H1 (cell line): Measurements from ENCODE around the gene NUSAP1. TPM values are rescaled to one million over a fixed set of nuclear protein-coding genes. Genes with fewer than 3 reads are reported as not detected.
"Not testable (repeated sequence)": the region's sequence is repeated elsewhere in the genome, so short reads cannot be mapped to it uniquely, and the experiment has no call there.

ENCODE experiments used
- CTCF ChIA-PET: fragments of 300-600 bp; sonication (Branson Sonifier 250); formaldehyde crosslinking; loops from one replicate; lab custom pipeline; 2021; ENCODE audit not compliant: partially characterized antibody; lab: Charles Lee
- POLR2A ChIA-PET: fragments of 300-600 bp; sonication (Branson Sonifier 250); formaldehyde crosslinking; loops from one replicate; lab custom pipeline; 2021; ENCODE audit warnings: inconsistent platforms; ENCODE audit not compliant: partially characterized antibody; lab: Charles Lee
- DNase-seq, 2 experiments: peaks; one replicate each; pipeline versions ENCODE4 v3.0.0 to v3.0.0-alpha.2; 2010 to 2022; ENCODE audit warnings: low spot score in 2 of 2, low read depth in 1 of 2, mixed read lengths in 1 of 2
- FAIRE-seq: peaks from 2 replicates; lab custom pipeline; 2011; peaks lifted over from hg19 to GRCh38; lab: Jason Lieb, UNC
- H2AFZ ChIP-seq: 2 replicates; pipeline ENCODE4 v1.8.1; 2012; ENCODE audit warnings: low read length, inconsistent platforms
- H2AK5ac ChIP-seq: 2 replicates; pipeline ENCODE4 v1.6.1; 2013; ENCODE audit warnings: low read depth, low read length
- H2BK120ac ChIP-seq: replicated peaks from 2 replicates; pipeline ENCODE3; 2013; ENCODE audit warnings: low read depth, low read length, inconsistent platforms
- H2BK12ac ChIP-seq: 2 replicates; pipeline ENCODE4 v1.6.1; 2013; ENCODE audit warnings: low read depth, low read length
- H2BK15ac ChIP-seq: 2 replicates; pipeline ENCODE4 v1.6.1; 2013; ENCODE audit warnings: low read length
- H2BK20ac ChIP-seq: 2 replicates; pipeline ENCODE4 v1.6.1; 2013; ENCODE audit warnings: low read length
- H2BK5ac ChIP-seq: 2 replicates; pipeline ENCODE4 v1.6.1; 2013; ENCODE audit warnings: low read depth, low read length
- H3K14ac ChIP-seq: 2 replicates; pipeline ENCODE4 v1.6.1; 2013; ENCODE audit warnings: inconsistent platforms; ENCODE audit not compliant: insufficient read length
- H3K18ac ChIP-seq: 2 replicates; pipeline ENCODE4 v1.6.1; 2013; ENCODE audit warnings: low read length; ENCODE audit errors: extremely low read depth
- H3K23ac ChIP-seq: 2 replicates; pipeline ENCODE4 v1.6.1; 2013; ENCODE audit warnings: inconsistent platforms; ENCODE audit not compliant: insufficient read length
- H3K23me2 ChIP-seq: 2 replicates; pipeline ENCODE4 v1.6.1; 2013; ENCODE audit warnings: low read depth, low read length
- H3K27ac ChIP-seq: 2 replicates; pipeline ENCODE4 v1.6.1; 2011; ENCODE audit warnings: low read depth, low read length, inconsistent platforms
- H3K27me3 ChIP-seq, 4 experiments: replicated peaks in 1 of 4; 1 replicate in 1 of 4; 2 replicates in 3 of 4; pipeline versions ENCODE4 v1.6.1 to v1.8.1; 2011 to 2013; ENCODE audit warnings: low read length in 3 of 4, mild to moderate bottlenecking in 3 of 4, inconsistent platforms in 2 of 4, mixed read lengths in 2 of 4, moderate library complexity in 1 of 4; ENCODE audit not compliant: control insufficient read depth in 3 of 4, insufficient read depth in 3 of 4; ENCODE audit errors: extremely low read depth in 1 of 4
- H3K36me3 ChIP-seq, 4 experiments: 2 replicates each; pipeline versions ENCODE4 v1.6.1 to v1.8.1; 2011 to 2013; ENCODE audit warnings: mild to moderate bottlenecking in 4 of 4, low read length in 3 of 4, moderate library complexity in 2 of 4, control low read depth in 1 of 4, inconsistent platforms in 1 of 4; ENCODE audit not compliant: insufficient read depth in 4 of 4, control insufficient read depth in 2 of 4
- H3K4ac ChIP-seq: replicated peaks from 2 replicates; pipeline ENCODE3; 2013; ENCODE audit warnings: low read length, low read depth, mixed read lengths, inconsistent platforms; ENCODE audit not compliant: insufficient read length
- H3K4me1 ChIP-seq, 4 experiments: replicated peaks in 1 of 4; 1 replicate in 1 of 4; 2 replicates in 3 of 4; pipeline versions ENCODE4 v1.6.1 to v1.8.1; 2011 to 2013; ENCODE audit warnings: low read length in 3 of 4, inconsistent platforms in 2 of 4, mixed read lengths in 1 of 4; ENCODE audit not compliant: insufficient read depth in 4 of 4, control insufficient read depth in 3 of 4
- H3K4me2 ChIP-seq, 2 experiments: 2 replicates each; pipeline versions ENCODE4 v1.6.1 to v1.8.1; 2011 to 2013; ENCODE audit warnings: low read depth in 2 of 2, low read length in 2 of 2, control low read depth in 1 of 2, inconsistent platforms in 1 of 2, mild to moderate bottlenecking in 1 of 2; ENCODE audit not compliant: insufficient read depth in 1 of 2
- H3K4me3 ChIP-seq, 4 experiments: fragments of 200-600, 300-600 bp in 1 of 4; sonication (generic), shearing (Covaris generic), sonication (Bioruptor Twin) in 1 of 4; 2 replicates each; pipeline versions ENCODE4 v1.5.1 to v1.8.1; 2011 to 2016; ENCODE audit warnings: low read length in 4 of 4, low read depth in 3 of 4, control low read depth in 2 of 4, inconsistent platforms in 2 of 4, mild to moderate bottlenecking in 2 of 4, mixed read lengths in 1 of 4, moderate library complexity in 1 of 4; ENCODE audit not compliant: insufficient read depth in 2 of 4; ENCODE audit errors: extremely low read depth in 1 of 4
- H3K56ac ChIP-seq: replicated peaks from 2 replicates; pipeline ENCODE3; 2013; ENCODE audit warnings: low read depth, mild to moderate bottlenecking, mixed read lengths, low read length, inconsistent platforms; ENCODE audit not compliant: insufficient read length
- H3K79me1 ChIP-seq: 2 replicates; pipeline ENCODE4 v1.6.1; 2013; ENCODE audit warnings: low read depth, low read length, control low read depth
- H3K79me2 ChIP-seq, 2 experiments: 2 replicates each; pipeline versions ENCODE4 v1.6.1 to v1.8.1; 2012 to 2013; ENCODE audit warnings: low read length in 2 of 2, mild to moderate bottlenecking in 2 of 2, inconsistent platforms in 1 of 2; ENCODE audit not compliant: insufficient read depth in 2 of 2, control insufficient read depth in 1 of 2
- H3K9ac ChIP-seq, 4 experiments: replicated peaks in 1 of 4; 1 replicate in 1 of 4; 2 replicates in 3 of 4; pipeline versions ENCODE4 v1.6.1 to v1.8.1; 2011 to 2013; ENCODE audit warnings: low read depth in 3 of 4, low read length in 3 of 4, control low read depth in 2 of 4, mild to moderate bottlenecking in 2 of 4, moderate library complexity in 2 of 4, inconsistent platforms in 1 of 4; ENCODE audit errors: extremely low read depth in 1 of 4
- H3K9me3 ChIP-seq, 2 experiments: 2 replicates each; pipeline versions ENCODE4 v1.6.1 to v1.8.1; 2012 to 2013; ENCODE audit warnings: mild to moderate bottlenecking in 2 of 2, moderate library complexity in 2 of 2, control low read depth in 1 of 2, inconsistent platforms in 1 of 2, low read depth in 1 of 2, low read length in 1 of 2, mixed read lengths in 1 of 2; ENCODE audit not compliant: insufficient read depth in 2 of 2
- H4K20me1 ChIP-seq, 2 experiments: replicated peaks in 1 of 2; 2 replicates each; pipeline versions ENCODE3 to v1.8.1; 2011 to 2013; ENCODE audit warnings: inconsistent platforms in 2 of 2, low read length in 2 of 2, mild to moderate bottlenecking in 1 of 2; ENCODE audit not compliant: insufficient read depth in 2 of 2, control insufficient read depth in 1 of 2
- H4K5ac ChIP-seq: 2 replicates; pipeline ENCODE4 v1.6.1; 2013; ENCODE audit warnings: low read length, low read depth, mixed read lengths, inconsistent platforms; ENCODE audit not compliant: insufficient read length
- H4K8ac ChIP-seq: 2 replicates; pipeline ENCODE4 v1.8.0; 2013; ENCODE audit warnings: mild to moderate bottlenecking, moderate library complexity, low read length, inconsistent platforms; ENCODE audit not compliant: insufficient read depth; ENCODE audit errors: extremely low read depth
- H4K91ac ChIP-seq: replicated peaks from 2 replicates; pipeline ENCODE3; 2013; ENCODE audit warnings: low read length, mixed read lengths, inconsistent platforms; ENCODE audit not compliant: insufficient read length
- WGBS, 2 experiments: shearing (Covaris generic) in 1 of 2; methylation state at CpG; one replicate each; pipeline versions ENCODE4 v1.1.6 to v1.1.7; 2013 to 2015; ENCODE audit warnings: low lambda C conversion rate in 2 of 2, mixed read lengths in 2 of 2, inconsistent platforms in 1 of 2, low coverage in 1 of 2, missing lambda C conversion rate in 1 of 2; ENCODE audit not compliant: insufficient replicate concordance in 2 of 2, insufficient coverage in 1 of 2, insufficient read length in 1 of 2; ENCODE audit errors: extremely low coverage in 1 of 2, missing lambda C conversion rate in 1 of 2; 5-methylcytosine and 5-hydroxymethylcytosine counted together
- polyA plus RNA-seq, 7 experiments: library from polyadenylated mRNA; depleted of rRNA in 3 of 7; stranded (reverse) in 5 of 7; unstranded in 2 of 7; fragments of >200 nt in 5 of 7; fragments of 200-250 nt in 2 of 7; gene quantifications; 1 replicate in 5 of 7; 2 replicates in 1 of 7; 4 replicates in 1 of 7; pipeline versions ENCODE4 v1.2.1 to v1.2.3, GENCODE V29; 2011 to 2013; ENCODE audit warnings: missing spikeins in 2 of 7, mixed read lengths in 2 of 7
- total RNA-seq: library from RNA; stranded (reverse); fragmentation: NEBNext Ultra II Directional; extraction: Animal tissue kit (Norgen Biotek cat#: 25700); gene quantifications from 2 replicates; pipeline ENCODE4 v1.2.1, GENCODE V29; 2021

The NUSAP1 gene
- total and polyA plus RNA-seq, 2 of the 8 experiments (the other 6 are each of a cell fraction or from before 2014, with no cell fraction given), result 60.8 to 144 TPM

- peak overlapping the region; percentile 81 for H4K5ac ChIP-seq
- not testable (repeated sequence) for H4K20me1 ChIP-seq, H2AFZ ChIP-seq, H3K4me1 ChIP-seq, H2BK120ac ChIP-seq, H3K27me3 ChIP-seq, H4K91ac ChIP-seq, H3K9me3 ChIP-seq, H3K18ac ChIP-seq, FAIRE-seq, H3K14ac ChIP-seq, H3K56ac ChIP-seq, H2BK20ac ChIP-seq, H3K79me1 ChIP-seq, DNase-seq, H3K23ac ChIP-seq, H3K4ac ChIP-seq, H3K23me2 ChIP-seq
- peak overlapping the region in 3 of 4 experiments; percentile 40 to 53 (median 46); a peak in 6 of 7 replicates for H3K9ac ChIP-seq
- H3K36me3 ChIP-seq, result peaks cover 9 to 46% (median 30%) of the 10 kb centered on the region in 4 experiments
- peak overlapping the region; percentile 79; the same call in 1 of the 2 replicates for H3K27ac ChIP-seq
- H2AK5ac ChIP-seq, result peak overlapping the region; percentile 10; the same call in 1 of the 2 replicates
- ChIA-PET CTCF (interaction anchor here (0.8 to 1.0 kb wide), 2 partner anchors 48 to 52 kb away, joined by 3 to 4 read pairs; no protein-coding TSS in a partner anchor), POLR2A (interaction anchor here (0.8 to 3.4 kb wide), 14 partner anchors 9 to 365 kb away, joined by 3 to 13 read pairs (median 3); partner anchors contain the start of genes CHAC1, CHP1, EXD1 and INO80)
- peak overlapping the region; percentile 92; the same call in 1 of the 2 replicates for H2BK12ac ChIP-seq
- peak overlapping the region; percentile 8; the same call in 1 of the 2 replicates for H2BK15ac ChIP-seq
- peaks cover 11 to 41% of the 10 kb centered on the region in 2 experiments for H3K79me2 ChIP-seq
- peak overlapping the region; percentile 90 for H2BK5ac ChIP-seq
- peak overlapping the region; percentile 24 to 95 (median 59); a peak in 5 of 8 replicates for H3K4me3 ChIP-seq
- peak overlapping the region; percentile 47 to 88; a peak in 3 of 4 replicates for H3K4me2 ChIP-seq
- WGBS, 2 experiments, result 63% methylated on average over 19 of the region's 19 CpGs; no CpG with 5 or more reads in 1 of the 2 experiments
- H4K8ac ChIP-seq, result peak overlapping the region; percentile 54; the same call in 1 of the 2 replicates
These were observed 49.6 kb upstream of the NUSAP1 start for GRCh38 chr15:41282980-41283652.
